ENCODE data around the gene WDR70.

WDR70 gene

GRCh38 chr5:37626266-37626665 is 247.1 kb downstream of the WDR70 start:
- no peak overlapping the region for H3K27ac ChIP-seq
- no peak overlapping the region for H3K4me3 ChIP-seq
- TF ChIP-seq, protein P1, sequence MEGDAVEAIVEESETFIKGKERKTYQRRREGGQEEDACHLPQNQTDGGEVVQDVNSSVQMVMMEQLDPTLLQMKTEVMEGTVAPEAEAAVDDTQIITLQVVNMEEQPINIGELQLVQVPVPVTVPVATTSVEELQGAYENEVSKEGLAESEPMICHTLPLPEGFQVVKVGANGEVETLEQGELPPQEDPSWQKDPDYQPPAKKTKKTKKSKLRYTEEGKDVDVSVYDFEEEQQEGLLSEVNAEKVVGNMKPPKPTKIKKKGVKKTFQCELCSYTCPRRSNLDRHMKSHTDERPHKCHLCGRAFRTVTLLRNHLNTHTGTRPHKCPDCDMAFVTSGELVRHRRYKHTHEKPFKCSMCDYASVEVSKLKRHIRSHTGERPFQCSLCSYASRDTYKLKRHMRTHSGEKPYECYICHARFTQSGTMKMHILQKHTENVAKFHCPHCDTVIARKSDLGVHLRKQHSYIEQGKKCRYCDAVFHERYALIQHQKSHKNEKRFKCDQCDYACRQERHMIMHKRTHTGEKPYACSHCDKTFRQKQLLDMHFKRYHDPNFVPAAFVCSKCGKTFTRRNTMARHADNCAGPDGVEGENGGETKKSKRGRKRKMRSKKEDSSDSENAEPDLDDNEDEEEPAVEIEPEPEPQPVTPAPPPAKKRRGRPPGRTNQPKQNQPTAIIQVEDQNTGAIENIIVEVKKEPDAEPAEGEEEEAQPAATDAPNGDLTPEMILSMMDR (IDR thresholded peaks at IDR 0.05), result no peak

DNA sequence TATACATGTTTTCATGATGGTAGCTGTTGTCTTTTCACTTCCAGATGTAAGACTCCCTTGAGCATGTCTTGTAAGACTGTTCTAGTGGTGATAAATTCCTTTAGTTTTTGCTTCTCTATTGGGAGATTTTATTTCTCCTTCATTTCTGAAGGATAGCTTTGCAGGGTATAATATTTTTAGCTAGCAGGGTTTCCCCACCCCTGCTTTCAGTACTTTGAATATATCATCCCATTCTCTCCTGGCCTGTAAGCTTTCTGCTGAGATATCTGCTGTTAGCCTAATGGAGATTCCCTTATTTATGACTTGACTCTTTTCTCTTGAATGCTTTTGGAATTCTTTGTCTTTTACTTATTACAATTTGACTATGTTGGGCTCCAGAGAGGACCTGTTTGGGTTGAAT is 249.8 kb downstream of the WDR70 start:
- no peak for DNase-seq (ENCODE audit: low spot score)
- H3K27ac ChIP-seq, result no peak overlapping the region
- TF ChIP-seq, protein P1 (IDR thresholded peaks at IDR 0.05), result no peak
- no peak overlapping the region for H3K4me3 ChIP-seq

More at GRCh38 chr5:37626266-37626665, 247.1 kb downstream of the WDR70 start:
- no peak for DNase-seq (ENCODE audit: low spot score)

DNA sequence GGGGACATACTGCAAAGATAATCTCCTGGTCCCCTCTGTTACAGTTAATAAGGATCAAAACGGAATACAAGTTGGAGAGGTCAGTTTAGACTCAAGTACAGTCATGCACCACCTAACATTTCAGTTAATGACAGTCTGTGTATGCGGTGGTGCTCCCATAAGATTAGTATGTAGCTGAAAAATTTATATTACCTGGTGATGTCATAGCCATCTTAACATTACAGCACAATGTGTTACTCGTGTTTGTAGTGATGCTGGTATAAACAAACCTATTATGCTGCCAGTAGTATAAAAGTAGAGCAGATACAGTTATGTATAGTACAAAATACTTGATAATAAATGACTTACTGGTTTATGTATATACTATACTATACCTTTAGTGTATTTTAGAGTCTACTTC is 252.8 kb downstream of the WDR70 start:
- H3K27ac ChIP-seq, result no peak overlapping the region
- TF ChIP-seq, protein P1 (IDR thresholded peaks at IDR 0.05), result no peak
- DNase-seq (ENCODE audit: low spot score), result no peak
- no peak overlapping the region for H3K4me3 ChIP-seq

- DNase-seq (ENCODE audit: low spot score), result no peak
- TF ChIP-seq, protein P1 (IDR thresholded peaks at IDR 0.05), result no peak
Observed at GRCh38 chr5:37637165-37637845, 258.2 kb downstream of the WDR70 start.

DNA sequence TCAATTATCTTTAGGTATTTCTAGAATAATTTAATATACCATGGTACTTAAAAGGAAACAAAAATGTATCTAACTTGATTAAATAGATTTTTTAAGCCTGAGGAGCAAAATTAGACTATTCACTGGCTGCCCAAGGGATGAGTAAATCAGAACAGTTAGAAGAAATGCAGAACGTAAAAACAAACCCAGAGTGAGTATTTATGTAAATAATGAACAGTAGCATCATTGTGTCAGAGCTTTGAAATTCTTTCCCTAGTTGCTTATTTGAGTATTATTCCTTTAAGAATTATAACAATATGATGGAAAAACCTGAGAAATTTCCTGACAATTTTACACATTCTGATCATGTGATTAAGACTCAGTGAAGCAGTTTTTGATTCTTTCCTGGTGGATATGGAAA is 259.8 kb downstream of the WDR70 start:
- no peak for DNase-seq (ENCODE audit: low spot score)
- TF ChIP-seq, protein P1 (IDR thresholded peaks at IDR 0.05), result no peak
- no peak overlapping the region for H3K4me3 ChIP-seq
- no peak overlapping the region for H3K27ac ChIP-seq

More at GRCh38 chr5:37637165-37637845, 258.2 kb downstream of the WDR70 start:
- Histone ChIP-seq H3K4me3 (no peak overlapping the region), H3K27ac (no peak overlapping the region)

GRCh38 chr5:37640088-37640487 is 261.0 kb downstream of the WDR70 start:
- H3K4me3 ChIP-seq, result no peak overlapping the region

DNA sequence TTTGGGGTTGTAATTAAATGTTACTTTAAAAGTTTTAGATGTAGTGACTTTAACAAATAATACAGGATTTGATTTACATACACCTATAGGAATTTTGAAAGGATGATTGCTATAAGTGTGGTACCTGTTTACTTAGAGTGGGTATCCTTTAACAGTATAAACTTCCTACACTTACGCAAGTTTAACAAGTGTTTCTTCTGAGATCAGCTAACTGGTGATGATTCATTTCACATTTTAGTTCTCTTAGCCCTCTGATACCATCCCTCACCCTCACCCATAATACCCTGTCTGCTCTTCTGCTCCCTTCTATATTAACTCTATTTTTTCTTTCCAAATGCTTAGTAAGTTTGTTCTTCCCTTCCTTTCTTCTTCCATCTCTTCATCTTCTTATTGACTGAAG is 262.8 kb downstream of the WDR70 start:
- H3K27ac ChIP-seq, result no peak overlapping the region
- TF ChIP-seq, protein P1 (IDR thresholded peaks at IDR 0.05), result no peak
- DNase-seq (ENCODE audit: low spot score), result no peak

More at GRCh38 chr5:37640088-37640487, 261.0 kb downstream of the WDR70 start:
- TF ChIP-seq, protein P1 (IDR thresholded peaks at IDR 0.05), result no peak
- H3K27ac ChIP-seq, result no peak overlapping the region
- DNase-seq (ENCODE audit: low spot score), result no peak

More for the DNA sequence above, 262.8 kb downstream of the WDR70 start:
- no peak overlapping the region for H3K4me3 ChIP-seq

Measured in coronary artery (tissue), 2 donors.